Breast epithelium (tissue), 3 donors: ENCODE measurements around the gene LRCH4.
"Not testable (repeated sequence)": the region's sequence is repeated elsewhere in the genome, so short reads cannot be mapped to it uniquely, and the experiment has no call there.

Experiments used
- CTCF ChIP-seq, 3 donors: fragments of 450-650 bp; IDR thresholded peaks; one replicate each; pipeline ENCODE4 v1.5.1; 2016 to 2017; ENCODE audit warnings: antibody characterized with exemption in 3 of 3, mild to moderate bottlenecking in 3 of 3, moderate library complexity in 3 of 3
- POLR2A ChIP-seq: fragments of 450-650 bp; IDR thresholded peaks from one replicate; pipeline ENCODE4 v1.6.1; 2016; ENCODE audit warnings: antibody characterized with exemption, mild to moderate bottlenecking, moderate library complexity
- POLR2AphosphoS5 ChIP-seq, 3 donors: sonication (generic); formaldehyde crosslinking; IDR thresholded peaks; one replicate each; pipeline ENCODE4 v1.6.1; 2017; ENCODE audit warnings: antibody characterized with exemption in 3 of 3

- not testable (repeated sequence) for TF ChIP-seq POLR2A; CTCF (IDR thresholded peaks at IDR 0.05); POLR2AphosphoS5 (IDR thresholded peaks at IDR 0.05)
Measured at GRCh38 chr7:100535982-100536381, 49.9 kb downstream of the LRCH4 start.
